ENCODE measurements around the gene TBC1D7. TPM values are rescaled to one million over a fixed set of nuclear protein-coding genes. Genes with fewer than 3 reads are reported as not detected.
"Not testable (repeated sequence)": the region's sequence is repeated elsewhere in the genome, so short reads cannot be mapped to it uniquely, and the experiment has no call there.

The TBC1D7 gene
- total RNA-seq, 1 donor from 2014 or later, result 79.5 TPM

- DNase-seq (ENCODE audit: low spot score in 2 of 2), result no peak
- intact Hi-C loops (cut with DNase I), result loop anchor here (1.0 to 5.0 kb wide), 3 partner anchors 310 to 416 kb away; no protein-coding TSS in a partner anchor
Measured at GRCh38 chr6:13327691-13328075, 654 bp downstream of the TBC1D7 start.

GRCh38 chr6:13326031-13326586 lies 2.2 kb downstream of the TBC1D7 start:
- DNase-seq (ENCODE audit: low spot score in 2 of 2); H3K27ac ChIP-seq; H3K27me3 ChIP-seq; H3K4me1 ChIP-seq; H3K9me3 ChIP-seq; H3K4me3 ChIP-seq: not testable (repeated sequence)
- intact Hi-C loops (cut with DNase I), result loop anchor here (5.0 kb wide), 1 partner anchor 309 kb away; no protein-coding TSS in a partner anchor
- peaks cover 4 to 30% of the 10 kb centered on the region in 2 donors for H3K36me3 ChIP-seq

More at GRCh38 chr6:13327691-13328075, 654 bp downstream of the TBC1D7 start:
- Histone ChIP-seq H3K36me3 (peaks cover 0 to 17% of the 10 kb centered on the region in 2 donors), H3K27ac (peak overlapping the region; percentile 84 to 96), H3K4me3 (peak overlapping the region; percentile 73 to 92), H3K27me3 (no peaks in the 10 kb centered on the region), H3K9me3 (no peaks in the 10 kb centered on the region), H3K4me1 (peaks cover 2 to 3% of the 10 kb centered on the region in 2 donors)
- TF ChIP-seq CTCF (IDR thresholded peaks at IDR 0.05), result no peak

DNA sequence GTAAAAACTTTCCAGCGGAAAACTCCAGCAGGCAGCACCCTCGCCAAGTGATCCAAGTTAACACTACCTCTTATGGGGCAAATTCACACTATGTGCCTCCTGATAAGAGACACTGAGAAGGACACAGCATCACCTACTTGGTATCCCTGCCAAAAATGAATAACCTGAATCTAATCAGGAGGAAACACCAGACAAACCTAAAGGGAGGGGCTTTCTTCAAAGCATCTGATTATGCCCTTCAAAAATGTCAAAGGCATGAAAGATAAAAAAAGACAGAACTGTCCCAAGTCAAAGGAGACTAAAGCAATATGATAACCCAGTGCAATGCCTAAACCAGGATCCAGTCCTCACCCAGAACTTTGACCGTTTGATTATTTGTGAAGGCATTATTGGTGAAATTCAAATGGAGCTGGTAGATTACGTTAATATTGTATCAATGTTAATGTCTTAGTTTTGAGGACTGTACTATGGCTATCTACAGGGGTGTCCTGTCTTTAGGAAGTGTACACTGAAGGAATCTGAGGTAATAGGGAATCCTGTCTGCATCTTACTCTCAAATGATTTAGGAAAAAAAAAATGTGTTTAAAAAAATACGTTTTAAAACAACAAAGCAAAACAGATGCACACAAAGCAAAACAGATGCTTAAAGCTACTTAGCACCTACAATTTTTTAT lies 8.3 kb downstream of the TBC1D7 start:
- no peak overlapping the region for H3K4me3 ChIP-seq
- no peaks in the 10 kb centered on the region for H3K27me3 ChIP-seq
- no peaks in the 10 kb centered on the region for H3K4me1 ChIP-seq
- H3K9me3 ChIP-seq, result no peaks in the 10 kb centered on the region
- peaks cover 45 to 86% of the 10 kb centered on the region in 2 donors for H3K36me3 ChIP-seq
- DNase-seq (ENCODE audit: low spot score in 2 of 2), result no peak
- no peak for TF ChIP-seq CTCF (IDR thresholded peaks at IDR 0.05)
- no peak overlapping the region for H3K27ac ChIP-seq
- intact Hi-C loops (cut with DNase I), result no loop called here

DNA sequence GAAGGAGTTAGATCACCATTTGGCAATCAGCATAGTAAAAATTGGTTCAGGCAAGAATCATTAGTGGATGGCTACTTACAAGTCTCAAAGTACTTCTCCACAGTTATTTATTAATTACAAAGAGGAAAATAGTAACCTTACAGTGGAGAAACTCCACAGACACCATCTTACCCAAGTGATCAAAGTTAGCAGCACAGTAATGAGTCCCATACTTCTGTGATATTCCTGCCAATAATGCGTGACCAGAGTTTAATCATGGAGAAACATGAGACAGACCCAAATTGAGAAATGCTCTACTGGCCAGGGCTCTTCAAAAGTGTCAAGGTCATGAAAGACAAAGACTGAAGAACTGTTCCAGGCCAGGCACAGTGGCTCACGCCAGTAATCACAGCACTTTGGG lies 9.5 kb downstream of the TBC1D7 start:
- no peaks in the 10 kb centered on the region for H3K9me3 ChIP-seq
- no peak for TF ChIP-seq CTCF (IDR thresholded peaks at IDR 0.05)
- no peaks in the 10 kb centered on the region for H3K4me1 ChIP-seq
- peaks cover 45 to 87% of the 10 kb centered on the region in 2 donors for H3K36me3 ChIP-seq
- intact Hi-C loops (cut with DNase I), result no loop called here
- no peak overlapping the region for H3K27ac ChIP-seq
- H3K4me3 ChIP-seq, result no peak overlapping the region
- no peaks in the 10 kb centered on the region for H3K27me3 ChIP-seq
- no peak for DNase-seq (ENCODE audit: low spot score in 2 of 2)

GRCh38 chr6:13315896-13316295 lies 12.4 kb downstream of the TBC1D7 start:
- Histone ChIP-seq H3K27me3 (no peaks in the 10 kb centered on the region), H3K9me3 (no peaks in the 10 kb centered on the region), H3K4me3 (no peak overlapping the region), H3K27ac (no peak overlapping the region), H3K36me3 (peaks cover 39 to 75% of the 10 kb centered on the region in 2 donors), H3K4me1 (no peaks in the 10 kb centered on the region)
- TF ChIP-seq CTCF (IDR thresholded peaks at IDR 0.05), result no peak
- intact Hi-C loops (cut with DNase I), result no loop called here
- DNase-seq (ENCODE audit: low spot score in 2 of 2), result no peak

- DNase-seq (ENCODE audit: low spot score in 2 of 2), result no peak
- Histone ChIP-seq H3K4me3 (no peak overlapping the region), H3K9me3 (no peaks in the 10 kb centered on the region), H3K4me1 (no peaks in the 10 kb centered on the region), H3K36me3 (peaks cover 28 to 65% of the 10 kb centered on the region in 2 donors), H3K27ac (no peak overlapping the region), H3K27me3 (no peaks in the 10 kb centered on the region)
- TF ChIP-seq CTCF (IDR thresholded peaks at IDR 0.05), result no peak
- intact Hi-C loops (cut with DNase I), result no loop called here
Measured at GRCh38 chr6:13314806-13315205, 13.5 kb downstream of the TBC1D7 start.
